Neural cell (in vitro differentiated cells): Measurements from ENCODE around the gene MPEG1.

Source experiments
- CTCF ChIP-seq: fragments of 450-650 bp; IDR thresholded peaks from 2 replicates; pipeline ENCODE4 v1.5.1; 2014; ENCODE audit warnings: antibody characterized with exemption, mild to moderate bottlenecking, moderate library complexity; ENCODE audit not compliant: poor library complexity, severe bottlenecking
- EP300 ChIP-seq: fragments of 450-650 bp; conservative IDR thresholded peaks from 2 replicates; pipeline ENCODE4 v1.6.1; 2014; ENCODE audit warnings: antibody characterized with exemption, mild to moderate bottlenecking, moderate library complexity; ENCODE audit not compliant: poor library complexity, severe bottlenecking
- POLR2AphosphoS5 ChIP-seq: IDR thresholded peaks from 2 replicates; pipeline ENCODE4 v1.6.1; 2012
- RAD21 ChIP-seq: fragments of 450-650 bp; conservative IDR thresholded peaks from 2 replicates; pipeline ENCODE4 v1.6.1; 2014; ENCODE audit warnings: antibody characterized with exemption, mild to moderate bottlenecking, moderate library complexity
- TAF1 ChIP-seq: IDR thresholded peaks from 2 replicates; pipeline ENCODE4 v1.6.1; 2012; ENCODE audit warnings: low read depth

GRCh38 chr11:59261150-59261549 is 48.4 kb upstream of the MPEG1 start:
- no peak for TF ChIP-seq CTCF
- no peak for TF ChIP-seq TAF1
- TF ChIP-seq RAD21, result no peak
- no peak for TF ChIP-seq POLR2AphosphoS5
- no peak for TF ChIP-seq EP300
